Measurements from ENCODE around the gene LMOD2. TPM values are rescaled to one million over a fixed set of nuclear protein-coding genes. Genes with fewer than 3 reads are reported as not detected.

The LMOD2 gene, protein sequence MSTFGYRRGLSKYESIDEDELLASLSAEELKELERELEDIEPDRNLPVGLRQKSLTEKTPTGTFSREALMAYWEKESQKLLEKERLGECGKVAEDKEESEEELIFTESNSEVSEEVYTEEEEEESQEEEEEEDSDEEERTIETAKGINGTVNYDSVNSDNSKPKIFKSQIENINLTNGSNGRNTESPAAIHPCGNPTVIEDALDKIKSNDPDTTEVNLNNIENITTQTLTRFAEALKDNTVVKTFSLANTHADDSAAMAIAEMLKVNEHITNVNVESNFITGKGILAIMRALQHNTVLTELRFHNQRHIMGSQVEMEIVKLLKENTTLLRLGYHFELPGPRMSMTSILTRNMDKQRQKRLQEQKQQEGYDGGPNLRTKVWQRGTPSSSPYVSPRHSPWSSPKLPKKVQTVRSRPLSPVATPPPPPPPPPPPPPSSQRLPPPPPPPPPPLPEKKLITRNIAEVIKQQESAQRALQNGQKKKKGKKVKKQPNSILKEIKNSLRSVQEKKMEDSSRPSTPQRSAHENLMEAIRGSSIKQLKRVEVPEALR
- not detected for total RNA-seq

DNA sequence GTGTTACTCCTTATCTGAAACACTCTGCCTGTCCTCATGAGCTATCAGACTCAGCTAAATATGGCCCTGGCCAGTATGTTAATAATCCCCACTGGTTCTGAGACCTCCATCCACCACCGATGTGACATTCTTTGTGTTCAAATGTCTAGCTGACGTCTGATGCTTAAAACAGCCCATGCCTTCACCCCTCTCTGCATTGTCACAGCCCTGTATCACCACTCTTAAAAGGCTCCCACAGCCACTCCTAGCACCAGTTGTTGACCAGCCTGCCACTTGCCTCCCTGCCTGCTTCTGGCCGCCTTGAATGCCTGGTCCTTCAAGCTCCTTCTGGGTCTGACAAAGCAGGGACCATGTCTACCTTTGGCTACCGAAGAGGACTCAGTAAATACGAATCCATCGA is at the start of gene LMOD2:
TSS of gene LMOD2 (plus strand) at position 253 of the 400 bp plus-strand sequence. CDS start at position 351, 98 bp downstream.
- H3K4me1 ChIP-seq, result no peaks in the 10 kb centered on the region
- no peaks in the 10 kb centered on the region for H3K36me3 ChIP-seq
- H3K27ac ChIP-seq, result no peak within 1 kb of the TSS
- H3K4me3 ChIP-seq, result no peak within 1 kb of the TSS
- WGBS, result 83% methylated on average over 6 of the region's 6 CpGs
- no peak for DNase-seq (ENCODE audit: low spot score in 2 of 2)
- H3K9me3 ChIP-seq, result no peaks in the 10 kb centered on the region
- no peak for TF ChIP-seq CTCF (IDR thresholded peaks at IDR 0.05)
- no peak for TF ChIP-seq POLR2A (IDR thresholded peaks at IDR 0.05)
- TF ChIP-seq EP300 (IDR thresholded peaks at IDR 0.05), result no peak
- no peak for TF ChIP-seq POLR2AphosphoS5 (IDR thresholded peaks at IDR 0.05)
- H3K27me3 ChIP-seq, result no peaks in the 10 kb centered on the region

DNA sequence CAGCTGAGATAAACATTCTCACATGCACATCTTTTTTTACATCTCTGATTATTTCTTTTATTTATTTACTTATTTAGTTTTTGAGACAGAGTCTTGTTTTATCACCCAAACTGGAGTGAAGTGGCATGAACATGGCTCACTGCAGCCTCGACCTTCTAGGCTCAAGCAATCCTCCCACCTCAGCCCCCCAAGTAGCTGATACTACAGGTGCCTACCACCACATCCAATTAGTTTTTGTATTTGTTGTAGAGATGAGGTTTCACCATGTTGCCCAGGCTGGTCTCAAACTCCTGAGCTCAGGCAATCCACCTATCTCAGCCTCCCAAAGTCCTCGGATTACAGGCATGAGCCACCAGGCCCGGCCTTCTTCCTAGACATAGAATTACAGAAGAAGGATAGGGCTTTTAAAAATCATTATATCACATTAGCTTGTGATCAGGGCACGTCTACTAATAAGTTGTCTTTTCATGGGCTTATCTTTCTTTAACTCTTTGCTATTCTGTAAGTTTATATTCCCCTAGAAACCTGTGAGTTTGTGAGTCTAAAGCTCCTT is 48.2 kb upstream of the LMOD2 start:
- no peaks in the 10 kb centered on the region for H3K36me3 ChIP-seq
- H3K4me3 ChIP-seq, result no peak overlapping the region
- no peak for DNase-seq (ENCODE audit: low spot score in 2 of 2)
- H3K4me1 ChIP-seq, result no peaks in the 10 kb centered on the region
- H3K9me3 ChIP-seq, result no peaks in the 10 kb centered on the region
- no peaks in the 10 kb centered on the region for H3K27me3 ChIP-seq
- TF ChIP-seq POLR2A (IDR thresholded peaks at IDR 0.05) (no peak), POLR2AphosphoS5 (IDR thresholded peaks at IDR 0.05) (no peak), EP300 (IDR thresholded peaks at IDR 0.05) (no peak), CTCF (IDR thresholded peaks at IDR 0.05) (no peak)
- H3K27ac ChIP-seq, result no peak overlapping the region
- WGBS, result 73% methylated on average over 4 of the region's 4 CpGs

GRCh38 chr7:123608991-123609882 is 46.4 kb upstream of the LMOD2 start:
- no peak overlapping the region for H3K27ac ChIP-seq
- H3K36me3 ChIP-seq, result no peaks in the 10 kb centered on the region
- no peak overlapping the region for H3K4me3 ChIP-seq
- TF ChIP-seq CTCF (IDR thresholded peaks at IDR 0.05) (no peak), POLR2AphosphoS5 (IDR thresholded peaks at IDR 0.05) (no peak), EP300 (IDR thresholded peaks at IDR 0.05) (no peak), POLR2A (IDR thresholded peaks at IDR 0.05) (no peak)
- H3K27me3 ChIP-seq, result no peaks in the 10 kb centered on the region
- DNase-seq (ENCODE audit: low spot score in 2 of 2), result no peak
- no peaks in the 10 kb centered on the region for H3K9me3 ChIP-seq
- WGBS, result 72% methylated on average over 5 of the region's 5 CpGs
- H3K4me1 ChIP-seq, result no peaks in the 10 kb centered on the region

DNA sequence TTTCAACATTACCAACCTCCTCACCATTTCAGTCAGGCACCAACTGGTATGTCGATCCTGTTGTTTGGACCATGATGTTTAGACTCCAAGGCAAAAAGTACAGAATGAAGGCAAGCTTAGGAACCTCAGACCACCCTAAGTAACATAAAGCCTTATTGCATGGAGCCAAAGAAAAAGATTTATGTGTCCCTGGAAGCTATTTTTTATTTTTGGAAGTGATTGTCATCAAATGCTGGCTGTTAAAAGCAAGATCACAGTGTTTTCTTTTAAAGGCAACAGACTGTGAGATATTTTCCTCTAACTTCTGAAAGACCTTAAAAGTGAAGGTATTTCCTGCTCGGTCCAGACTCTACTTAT is 45.8 kb upstream of the LMOD2 start:
- H3K27ac ChIP-seq, result no peak overlapping the region
- H3K9me3 ChIP-seq, result no peaks in the 10 kb centered on the region
- WGBS, result 49% methylated on average over 2 of the region's 2 CpGs
- no peaks in the 10 kb centered on the region for H3K36me3 ChIP-seq
- H3K4me1 ChIP-seq, result no peaks in the 10 kb centered on the region
- no peak for DNase-seq (ENCODE audit: low spot score in 2 of 2)
- H3K4me3 ChIP-seq, result no peak overlapping the region
- TF ChIP-seq EP300 (IDR thresholded peaks at IDR 0.05), result no peak
- TF ChIP-seq CTCF (IDR thresholded peaks at IDR 0.05), result no peak
- no peak for TF ChIP-seq POLR2AphosphoS5 (IDR thresholded peaks at IDR 0.05)
- no peak for TF ChIP-seq POLR2A (IDR thresholded peaks at IDR 0.05)
- no peaks in the 10 kb centered on the region for H3K27me3 ChIP-seq
